Endodermal cell (in vitro differentiated cells): ENCODE data around the gene GOLT1B. TPM values are rescaled to one million over a fixed set of nuclear protein-coding genes. Genes with fewer than 3 reads are reported as not detected.

Source experiments
- DNase-seq: peaks from one replicate; pipeline ENCODE4 v3.0.0-alpha.2; 2017
- H3K27ac ChIP-seq: 2 replicates; pipeline ENCODE4 v1.5.1; 2013; ENCODE audit warnings: mild to moderate bottlenecking, low read depth, low read length, moderate library complexity
- H3K27me3 ChIP-seq: 2 replicates; pipeline ENCODE4 v1.6.1; 2013; ENCODE audit warnings: mild to moderate bottlenecking, low read length, moderate library complexity; ENCODE audit not compliant: insufficient read depth, control insufficient read depth, poor library complexity, severe bottlenecking
- H3K36me3 ChIP-seq: 2 replicates; pipeline ENCODE4 v1.7.0; 2013; ENCODE audit warnings: mild to moderate bottlenecking, low read length, moderate library complexity; ENCODE audit not compliant: control insufficient read depth, insufficient read depth
- H3K4me1 ChIP-seq: one replicate; pipeline ENCODE4 v1.7.0; 2013; ENCODE audit warnings: low read length; ENCODE audit not compliant: control insufficient read depth, insufficient read depth
- H3K4me3 ChIP-seq: 2 replicates; pipeline ENCODE4 v1.5.1; 2013; ENCODE audit warnings: mild to moderate bottlenecking, low read length, moderate library complexity
- H3K9ac ChIP-seq: 2 replicates; pipeline ENCODE4 v1.6.1; 2013; ENCODE audit warnings: mild to moderate bottlenecking, low read length, moderate library complexity; ENCODE audit not compliant: poor library complexity, severe bottlenecking; ENCODE audit errors: extremely low read depth
- H3K9me3 ChIP-seq: 2 replicates; pipeline ENCODE4 v1.6.1; 2013; ENCODE audit warnings: mild to moderate bottlenecking, low read length, moderate library complexity; ENCODE audit not compliant: control insufficient read depth
- H3K27ac Mint-ChIP-seq: 2 replicates; pipeline ENCODE4 v1.8.0; 2020; ENCODE audit warnings: mixed read lengths
- H3K27me3 Mint-ChIP-seq: 2 replicates; pipeline ENCODE4 v1.8.0; 2021; ENCODE audit warnings: mild to moderate bottlenecking, mixed read lengths; ENCODE audit not compliant: insufficient read depth
- H3K36me3 Mint-ChIP-seq: 2 replicates; pipeline ENCODE4 v1.8.0; 2020; ENCODE audit warnings: low read depth, mixed read lengths
- H3K4me1 Mint-ChIP-seq: 2 replicates; pipeline ENCODE4 v1.8.0; 2020; ENCODE audit warnings: mixed read lengths
- H3K4me3 Mint-ChIP-seq: 2 replicates; pipeline ENCODE4 v1.8.0; 2020; ENCODE audit warnings: mild to moderate bottlenecking, moderate library complexity, mixed read lengths
- H3K9me3 Mint-ChIP-seq: 2 replicates; pipeline ENCODE4 v1.8.0; 2020; ENCODE audit warnings: mild to moderate bottlenecking, mixed read lengths
- WGBS, 2 experiments: methylation state at CpG; one replicate each; pipeline versions ENCODE4 v1.1.5 to v1.1.7; 2013; ENCODE audit warnings: missing lambda C conversion rate in 2 of 2, mixed read lengths in 1 of 2; ENCODE audit not compliant: insufficient coverage in 1 of 2, insufficient read length in 1 of 2; 5-methylcytosine and 5-hydroxymethylcytosine counted together
- total RNA-seq, 2 donors: library from RNA; stranded (reverse); fragmentation: NEBNext Ultra II Directional in 1 of 2; extraction: Animal tissue kit (Norgen Biotek cat#: 25700) in 1 of 2; gene quantifications; 2 replicates in 1 of 2; 3 replicates in 1 of 2; pipeline ENCODE4 v1.2.1, GENCODE V29; 2021
- TF ChIP-seq, protein P1 (sequence below): fragments of 200-600 bp; sonication (generic); conservative IDR thresholded peaks from 2 replicates; pipeline ENCODE4 v1.5.0; 2021; ENCODE audit warnings: antibody characterized with exemption, mild to moderate bottlenecking

Gene GOLT1B
- total RNA-seq, 2 donors from 2014 or later: 38.2 to 67.2 TPM

DNA sequence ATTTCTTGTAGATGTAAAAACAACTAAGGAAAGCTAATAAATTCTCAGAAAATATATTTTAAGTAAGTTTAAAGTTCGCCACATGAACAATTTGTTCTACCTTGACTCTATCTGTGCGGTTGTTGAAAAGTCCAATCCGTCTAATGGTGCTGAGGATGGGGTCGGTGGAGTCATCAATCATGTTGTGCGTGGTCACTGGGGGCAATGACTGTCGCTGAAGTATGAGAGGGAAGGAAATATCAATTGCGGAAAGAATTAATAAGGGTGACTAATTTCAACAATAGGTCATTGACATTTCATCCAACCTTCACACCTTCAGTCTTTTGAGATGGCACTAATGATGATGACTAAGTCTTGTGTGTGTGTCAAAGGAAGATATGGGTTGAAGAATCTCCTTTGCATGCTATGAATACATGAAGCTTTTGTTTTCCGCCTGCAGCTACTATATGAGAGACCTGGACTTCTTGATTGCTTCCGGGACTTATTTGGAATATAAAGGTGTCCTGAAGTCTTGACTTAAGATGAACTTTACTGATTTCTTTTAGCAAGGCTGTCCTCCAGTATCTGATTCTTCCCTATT is 56.6 kb downstream of the GOLT1B start:
- Histone ChIP-seq H3K36me3 (no peaks in the 10 kb centered on the region), H3K9me3 (peaks cover 7% of the 10 kb centered on the region), H3K27me3 (no peaks in the 10 kb centered on the region), H3K4me3 (no peak overlapping the region), H3K27ac (no peak overlapping the region), H3K4me1 (no peaks in the 10 kb centered on the region), H3K9ac (no peak overlapping the region)
- Mint-ChIP-seq H3K27me3 (peaks cover 3% of the 10 kb centered on the region), H3K27ac (no peak overlapping the region), H3K36me3 (no peaks in the 10 kb centered on the region), H3K9me3 (peaks cover 8% of the 10 kb centered on the region), H3K4me1 (no peaks in the 10 kb centered on the region), H3K4me3 (no peak overlapping the region)
- WGBS, 2 experiments: 83 to 100% methylated on average over 1 to 7 of the region's 9 CpGs
- no peak for DNase-seq
- TF ChIP-seq, protein P1, sequence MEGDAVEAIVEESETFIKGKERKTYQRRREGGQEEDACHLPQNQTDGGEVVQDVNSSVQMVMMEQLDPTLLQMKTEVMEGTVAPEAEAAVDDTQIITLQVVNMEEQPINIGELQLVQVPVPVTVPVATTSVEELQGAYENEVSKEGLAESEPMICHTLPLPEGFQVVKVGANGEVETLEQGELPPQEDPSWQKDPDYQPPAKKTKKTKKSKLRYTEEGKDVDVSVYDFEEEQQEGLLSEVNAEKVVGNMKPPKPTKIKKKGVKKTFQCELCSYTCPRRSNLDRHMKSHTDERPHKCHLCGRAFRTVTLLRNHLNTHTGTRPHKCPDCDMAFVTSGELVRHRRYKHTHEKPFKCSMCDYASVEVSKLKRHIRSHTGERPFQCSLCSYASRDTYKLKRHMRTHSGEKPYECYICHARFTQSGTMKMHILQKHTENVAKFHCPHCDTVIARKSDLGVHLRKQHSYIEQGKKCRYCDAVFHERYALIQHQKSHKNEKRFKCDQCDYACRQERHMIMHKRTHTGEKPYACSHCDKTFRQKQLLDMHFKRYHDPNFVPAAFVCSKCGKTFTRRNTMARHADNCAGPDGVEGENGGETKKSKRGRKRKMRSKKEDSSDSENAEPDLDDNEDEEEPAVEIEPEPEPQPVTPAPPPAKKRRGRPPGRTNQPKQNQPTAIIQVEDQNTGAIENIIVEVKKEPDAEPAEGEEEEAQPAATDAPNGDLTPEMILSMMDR: no peak

DNA sequence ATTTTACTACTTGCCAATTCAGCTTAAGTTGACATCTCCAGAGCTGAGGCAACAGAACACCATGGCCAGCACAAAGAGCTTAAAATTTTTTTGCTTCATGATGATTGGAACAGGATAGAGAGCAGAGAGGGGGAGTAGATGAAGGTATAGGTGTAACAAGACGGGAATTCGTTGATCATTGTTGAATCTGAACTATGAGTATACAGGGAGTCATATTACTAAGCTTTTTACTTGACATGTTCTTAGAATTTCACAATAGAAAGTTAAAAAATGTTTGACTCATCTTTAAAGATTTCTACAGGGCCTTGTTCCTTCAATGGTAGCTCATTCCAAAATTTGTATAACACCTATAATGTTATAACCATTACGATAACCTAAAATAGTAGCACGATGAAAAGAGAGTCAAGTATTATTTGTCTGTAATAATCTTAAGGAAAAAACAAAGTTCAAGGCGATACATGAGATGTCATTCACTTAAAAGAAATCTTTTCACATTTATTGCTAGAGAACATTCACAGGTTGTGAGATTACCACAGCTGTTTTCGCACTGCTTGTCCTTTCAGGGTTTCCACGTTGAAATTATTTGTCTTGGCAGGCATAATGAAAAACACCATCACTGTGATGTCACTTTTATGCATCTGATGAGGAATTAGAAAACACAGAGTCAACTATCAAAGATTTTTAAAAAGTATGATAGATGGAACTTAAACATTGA is 58.4 kb downstream of the GOLT1B start:
- no peak overlapping the region for H3K4me3 Mint-ChIP-seq
- no peak overlapping the region for H3K27ac Mint-ChIP-seq

DNA sequence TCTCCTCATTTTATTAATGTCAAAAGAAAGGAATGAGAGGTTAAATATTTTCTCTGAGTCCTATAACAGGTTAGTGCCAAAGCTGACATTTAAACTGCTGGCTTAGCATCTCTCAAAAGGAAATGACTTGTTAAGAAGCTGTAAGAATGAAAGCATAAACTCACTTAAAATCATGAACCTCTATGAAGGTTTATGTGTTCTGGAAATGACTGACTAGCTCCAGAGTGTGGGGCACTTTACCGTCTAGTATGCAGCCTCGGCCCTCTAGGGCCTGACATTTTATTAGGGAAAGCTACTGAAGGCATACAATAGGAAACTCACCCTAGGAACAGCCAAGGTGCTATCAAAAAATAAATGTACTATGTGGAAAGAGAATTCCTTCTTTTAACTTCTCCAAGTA is 59.6 kb downstream of the GOLT1B start:
- Histone ChIP-seq H3K27ac (no peak overlapping the region), H3K4me1 (no peaks in the 10 kb centered on the region), H3K9me3 (no peaks in the 10 kb centered on the region), H3K4me3 (no peak overlapping the region), H3K9ac (no peak overlapping the region), H3K36me3 (no peaks in the 10 kb centered on the region), H3K27me3 (no peaks in the 10 kb centered on the region)
- Mint-ChIP-seq H3K36me3 (no peaks in the 10 kb centered on the region), H3K27me3 (no peaks in the 10 kb centered on the region), H3K4me1 (no peaks in the 10 kb centered on the region), H3K27ac (no peak overlapping the region), H3K9me3 (no peaks in the 10 kb centered on the region), H3K4me3 (no peak overlapping the region)
- no peak for DNase-seq
- TF ChIP-seq, protein P1: no peak
- 45% methylated on average over 2 of the region's 2 CpGs; no CpG with 5 or more reads in 1 of the 2 experiments for WGBS, 2 experiments

More for the DNA sequence above, 58.4 kb downstream of the GOLT1B start:
- no peaks in the 10 kb centered on the region for H3K4me1 Mint-ChIP-seq
- H3K27ac ChIP-seq: no peak overlapping the region
- no peak overlapping the region for H3K9ac ChIP-seq
- H3K36me3 Mint-ChIP-seq: no peaks in the 10 kb centered on the region
- H3K4me3 ChIP-seq: no peak overlapping the region
- no peak for DNase-seq
- TF ChIP-seq, protein P1: no peak
- H3K27me3 ChIP-seq: no peaks in the 10 kb centered on the region
- 94 to 100% methylated on average over 4 to 7 of the region's 7 CpGs for WGBS, 2 experiments
- H3K9me3 Mint-ChIP-seq: no peaks in the 10 kb centered on the region
- H3K36me3 ChIP-seq: no peaks in the 10 kb centered on the region
- no peaks in the 10 kb centered on the region for H3K9me3 ChIP-seq
- no peaks in the 10 kb centered on the region for H3K27me3 Mint-ChIP-seq
- no peaks in the 10 kb centered on the region for H3K4me1 ChIP-seq
